ENCODE data around the gene GPR62. TPM values are rescaled to one million over a fixed set of nuclear protein-coding genes. Genes with fewer than 3 reads are reported as not detected.

The GPR62 gene
- total RNA-seq, 1 experiment from 2014 or later: not detected

DNA sequence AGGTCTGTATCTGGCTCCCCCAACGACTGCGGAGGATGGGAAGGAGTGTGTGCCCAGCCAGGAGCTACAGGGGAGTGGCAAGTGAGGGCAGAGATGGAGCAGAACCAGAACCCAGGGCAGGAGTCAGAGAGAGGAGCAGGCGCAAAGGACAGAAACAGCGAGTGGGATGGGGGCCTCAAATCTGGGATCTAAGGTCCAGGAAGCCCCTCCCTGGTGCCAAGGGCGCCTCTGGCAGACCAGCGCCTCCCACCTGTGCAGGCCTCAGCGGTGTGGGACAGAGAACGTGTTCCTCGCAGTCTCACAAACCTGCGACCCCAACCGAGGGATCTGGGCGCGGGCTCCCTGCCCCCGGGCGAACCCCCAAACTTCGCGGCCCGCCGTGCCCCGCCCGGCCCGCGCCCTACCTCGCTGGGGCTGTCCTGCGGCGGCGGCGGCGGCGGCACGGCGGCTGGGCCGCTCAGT is 11.8 kb downstream of the GPR62 start:
- H3K4me3 Mint-ChIP-seq (ENCODE audit: unreplicated experiment): peak overlapping the region; percentile 78
- ChIA-PET POLR2A (interaction anchor here (0.6 to 6.5 kb wide), 6 partner anchors 15 to 1697 kb away, joined by 3 to 37 read pairs (median 4); partner anchors contain the start of genes ACY1, RPL29 and RRP9), CTCF (interaction anchor here (1.0 kb wide), 1 partner anchor 24 kb away, joined by 3 read pairs; no protein-coding TSS in a partner anchor)
- DNase-seq (ENCODE audit: unreplicated experiment): no peak
- H3K4me1 Mint-ChIP-seq (ENCODE audit: insufficient read depth, unreplicated experiment): peaks cover 10% of the 10 kb centered on the region
- intact Hi-C loops (cut with micrococcal nuclease): no loop called here
- peaks cover 13% of the 10 kb centered on the region for H3K36me3 Mint-ChIP-seq (ENCODE audit: insufficient read depth, unreplicated experiment)
- no TSS peak for BruUV-seq (replicated peaks)
- H3K27ac Mint-ChIP-seq (ENCODE audit: low read depth, unreplicated experiment): no peak overlapping the region
- TF ChIP-seq, protein P1, sequence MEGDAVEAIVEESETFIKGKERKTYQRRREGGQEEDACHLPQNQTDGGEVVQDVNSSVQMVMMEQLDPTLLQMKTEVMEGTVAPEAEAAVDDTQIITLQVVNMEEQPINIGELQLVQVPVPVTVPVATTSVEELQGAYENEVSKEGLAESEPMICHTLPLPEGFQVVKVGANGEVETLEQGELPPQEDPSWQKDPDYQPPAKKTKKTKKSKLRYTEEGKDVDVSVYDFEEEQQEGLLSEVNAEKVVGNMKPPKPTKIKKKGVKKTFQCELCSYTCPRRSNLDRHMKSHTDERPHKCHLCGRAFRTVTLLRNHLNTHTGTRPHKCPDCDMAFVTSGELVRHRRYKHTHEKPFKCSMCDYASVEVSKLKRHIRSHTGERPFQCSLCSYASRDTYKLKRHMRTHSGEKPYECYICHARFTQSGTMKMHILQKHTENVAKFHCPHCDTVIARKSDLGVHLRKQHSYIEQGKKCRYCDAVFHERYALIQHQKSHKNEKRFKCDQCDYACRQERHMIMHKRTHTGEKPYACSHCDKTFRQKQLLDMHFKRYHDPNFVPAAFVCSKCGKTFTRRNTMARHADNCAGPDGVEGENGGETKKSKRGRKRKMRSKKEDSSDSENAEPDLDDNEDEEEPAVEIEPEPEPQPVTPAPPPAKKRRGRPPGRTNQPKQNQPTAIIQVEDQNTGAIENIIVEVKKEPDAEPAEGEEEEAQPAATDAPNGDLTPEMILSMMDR (IDR thresholded peaks at IDR 0.05; ENCODE audit: unreplicated experiment): no peak
- H3K9me3 Mint-ChIP-seq (ENCODE audit: unreplicated experiment): no peaks in the 10 kb centered on the region
- no peaks in the 10 kb centered on the region for H3K27me3 Mint-ChIP-seq (ENCODE audit: insufficient read depth, unreplicated experiment)

DNA sequence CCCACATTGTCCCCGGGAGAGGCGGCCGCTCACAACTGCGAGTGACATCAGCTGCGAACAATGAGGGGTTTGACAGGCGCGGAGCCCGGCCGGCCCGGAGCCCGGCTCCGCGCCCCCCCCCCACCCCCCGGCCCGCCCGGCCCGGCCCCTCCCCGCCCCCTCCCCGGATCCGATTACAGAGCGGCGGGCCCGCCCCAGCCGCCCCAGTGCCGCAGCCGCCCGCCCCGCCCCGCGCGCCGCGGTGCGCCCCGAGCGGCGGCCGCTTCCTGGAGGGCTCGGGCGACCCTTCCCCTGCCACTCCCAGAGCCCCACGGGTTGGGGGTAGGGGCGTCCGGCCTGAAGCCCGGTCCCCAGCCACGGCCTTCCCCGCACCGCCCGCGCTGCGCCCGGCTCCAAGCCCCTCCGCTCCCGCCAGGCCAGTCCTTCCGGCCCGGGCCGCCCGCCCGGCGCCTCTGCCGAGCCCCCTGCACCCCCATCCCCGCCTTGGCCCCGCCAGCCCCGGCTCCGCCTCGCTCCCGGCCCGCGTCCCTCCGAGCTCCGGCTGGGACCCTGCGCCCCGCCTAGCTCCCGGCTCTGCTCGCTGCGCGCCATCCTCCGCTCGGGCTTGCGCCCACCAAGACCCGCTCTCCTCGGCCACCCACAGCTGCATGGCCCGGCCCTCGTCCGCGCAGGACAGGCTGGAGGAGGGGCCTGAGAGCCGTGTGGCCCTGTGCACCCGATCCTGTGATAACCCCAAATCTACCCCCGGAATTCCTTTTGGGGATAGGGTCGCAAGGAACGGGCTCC is 12.4 kb downstream of the GPR62 start, which contains the start of gene PCBP4:
PCBP4 (minus strand) TSS at position 71 of the 786 bp plus-strand sequence. CDS start 6,214 bp downstream, outside the sequence.
- Mint-ChIP-seq H3K36me3 (ENCODE audit: insufficient read depth, unreplicated experiment) (peaks cover 13% of the 10 kb centered on the region), H3K4me3 (ENCODE audit: unreplicated experiment) (peak within 1 kb of the TSS; percentile 78), H3K4me1 (ENCODE audit: insufficient read depth, unreplicated experiment) (peaks cover 10% of the 10 kb centered on the region), H3K9me3 (ENCODE audit: unreplicated experiment) (no peaks in the 10 kb centered on the region), H3K27ac (ENCODE audit: low read depth, unreplicated experiment) (peak within 1 kb of the TSS; percentile 49), H3K27me3 (ENCODE audit: insufficient read depth, unreplicated experiment) (no peaks in the 10 kb centered on the region)
- ChIA-PET POLR2A (interaction anchor here (0.8 to 6.5 kb wide), 6 partner anchors 16 to 89 kb away, joined by 3 to 37 read pairs (median 4); partner anchors contain the start of genes ACY1, DUSP7, RPL29 and RRP9), CTCF (interaction anchor here (0.6 to 1.0 kb wide), 3 partner anchors 25 to 468 kb away, joined by 3 read pairs; no protein-coding TSS in a partner anchor)
- TF ChIP-seq, protein P1 (IDR thresholded peaks at IDR 0.05; ENCODE audit: unreplicated experiment): no peak
- DNase-seq (ENCODE audit: unreplicated experiment): no peak
- BruUV-seq (replicated peaks): no TSS peak
- intact Hi-C loops (cut with micrococcal nuclease): no loop called here

DNA sequence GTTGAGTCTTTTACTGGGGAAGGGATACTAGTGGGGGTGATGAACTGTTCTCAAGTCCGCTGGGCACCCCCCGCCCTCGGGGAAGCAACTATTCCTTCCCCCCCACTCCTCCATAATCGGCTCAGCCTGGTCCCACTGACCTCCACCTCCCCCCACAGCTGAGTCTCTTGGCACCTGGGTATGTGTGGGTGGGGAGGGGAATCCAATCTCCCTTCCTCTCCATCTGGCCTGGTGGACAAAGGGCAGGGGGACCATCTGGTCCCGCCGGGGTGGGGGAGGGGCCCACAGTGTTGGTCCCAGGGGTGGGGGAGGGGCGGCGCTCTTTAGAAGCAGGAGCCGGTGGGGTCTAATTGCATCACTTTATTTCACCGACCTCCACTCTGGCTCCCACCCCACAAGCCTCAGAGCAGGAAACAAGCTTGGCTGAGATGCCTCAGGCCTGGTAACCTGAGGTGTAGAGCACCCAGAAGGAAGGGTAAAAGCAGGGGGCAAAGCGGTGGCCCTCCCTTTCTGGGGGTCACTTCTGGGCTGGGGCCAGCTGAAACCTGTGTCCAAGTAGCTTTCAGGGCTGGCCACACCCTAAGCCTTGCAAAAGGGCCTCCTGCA is 13.1 kb downstream of the GPR62 start:
- no peak for DNase-seq (ENCODE audit: unreplicated experiment)
- Mint-ChIP-seq H3K4me3 (ENCODE audit: unreplicated experiment) (peak overlapping the region; percentile 78), H3K36me3 (ENCODE audit: insufficient read depth, unreplicated experiment) (peaks cover 13% of the 10 kb centered on the region), H3K9me3 (ENCODE audit: unreplicated experiment) (no peaks in the 10 kb centered on the region), H3K27ac (ENCODE audit: low read depth, unreplicated experiment) (no peak overlapping the region), H3K27me3 (ENCODE audit: insufficient read depth, unreplicated experiment) (no peaks in the 10 kb centered on the region), H3K4me1 (ENCODE audit: insufficient read depth, unreplicated experiment) (peaks cover 10% of the 10 kb centered on the region)
- TF ChIP-seq, protein P1 (IDR thresholded peaks at IDR 0.05; ENCODE audit: unreplicated experiment): no peak
- POLR2A ChIA-PET: interaction anchor here (0.8 to 6.5 kb wide), 5 partner anchors 15 to 89 kb away, joined by 3 to 37 read pairs (median 5); partner anchors contain the start of genes ACY1, DUSP7, RPL29 and RRP9
- CTCF ChIA-PET: interaction anchor here (0.6 to 3.0 kb wide), 6 partner anchors 15 to 469 kb away, joined by 3 to 22 read pairs (median 4); partner anchors contain the start of genes ACY1, PARP3 and RRP9
- intact Hi-C loops (cut with micrococcal nuclease): no loop called here
- BruUV-seq (replicated peaks): no TSS peak

Measured in MCF 10A (cell line).